Activated CD4-positive, alpha-beta T cell treated with anti-CD3 and anti-CD28 coated beads, Interleukin-2, amount 10 ng/mL, durations not matched to agents 7 days and 5 days (primary cell): Measurements from ENCODE around the gene AQP3. TPM values are rescaled to one million over a fixed set of nuclear protein-coding genes. Genes with fewer than 3 reads are reported as not detected.

ENCODE experiments used
- CTCF ChIA-PET: fragments of 350-600 bp; sonication (Branson Sonifier 250); formaldehyde crosslinking; loops from one replicate; lab custom pipeline; 2021; ENCODE audit warnings: antibody characterized with exemption; lab: Charles Lee
- POLR2A ChIA-PET: fragments of 350-600 bp; sonication (Branson Sonifier 250); formaldehyde crosslinking; loops from one replicate; lab custom pipeline; 2021; ENCODE audit warnings: antibody characterized with exemption; lab: Charles Lee
- DNase-seq: peaks from one replicate; pipeline ENCODE4 v3.0.0-alpha.2; 2020
- H3K27ac Mint-ChIP-seq: one replicate; pipeline ENCODE4 v1.8.0; 2021; ENCODE audit warnings: mild to moderate bottlenecking, moderate library complexity, mixed read lengths
- H3K27me3 Mint-ChIP-seq: one replicate; pipeline ENCODE4 v1.8.0; 2021; ENCODE audit warnings: mixed read lengths
- H3K36me3 Mint-ChIP-seq: one replicate; pipeline ENCODE4 v1.8.0; 2021; ENCODE audit warnings: low read depth, mixed read lengths
- H3K4me1 Mint-ChIP-seq: one replicate; pipeline ENCODE4 v1.8.0; 2021; ENCODE audit warnings: mixed read lengths
- H3K4me3 Mint-ChIP-seq: one replicate; pipeline ENCODE4 v1.8.0; 2021; ENCODE audit warnings: mild to moderate bottlenecking, moderate library complexity, mixed read lengths
- H3K9me3 Mint-ChIP-seq: one replicate; pipeline ENCODE4 v1.8.0; 2021; ENCODE audit warnings: mixed read lengths
- total RNA-seq, 2 experiments: library from RNA; stranded (reverse); gene quantifications; one replicate each; pipeline ENCODE4 v1.2.3, GENCODE V29; 2021

Gene AQP3
- total RNA-seq, 2 experiments from 2014 or later, result 190 to 194 TPM

GRCh38 chr9:33471361-33471760 lies 24.0 kb upstream of the AQP3 start:
- H3K4me3 Mint-ChIP-seq, result no peak overlapping the region
- no peaks in the 10 kb centered on the region for H3K9me3 Mint-ChIP-seq
- no peak for DNase-seq
- ChIA-PET POLR2A (no interaction called here), CTCF (interaction anchor here (1.3 to 3.3 kb wide), 3 partner anchors 9 to 24 kb away, joined by 3 to 23 read pairs (median 5); partner anchors contain the start of gene AQP3)
- H3K36me3 Mint-ChIP-seq, result peaks cover 34% of the 10 kb centered on the region
- H3K27me3 Mint-ChIP-seq, result no peaks in the 10 kb centered on the region
- peaks cover 27% of the 10 kb centered on the region for H3K4me1 Mint-ChIP-seq
- H3K27ac Mint-ChIP-seq, result no peak overlapping the region

DNA sequence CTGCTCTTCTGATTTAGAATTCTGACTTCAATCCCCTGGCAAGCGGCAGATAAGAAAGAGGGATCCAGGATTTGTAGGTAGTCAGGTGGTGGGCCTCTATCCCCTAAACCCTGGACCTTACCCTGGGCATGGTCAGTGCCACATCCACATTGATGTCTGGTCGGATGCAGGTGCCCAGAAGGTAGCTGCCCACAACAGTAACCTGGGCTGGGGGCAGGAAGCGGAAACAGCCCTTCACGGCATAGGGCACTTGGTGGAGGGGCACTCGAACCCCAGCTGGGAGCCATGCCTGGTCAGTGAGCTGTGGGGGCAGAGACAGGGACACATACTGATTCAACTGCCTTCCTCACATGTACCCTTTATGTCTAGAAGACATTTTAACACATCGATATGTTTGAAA lies 22.5 kb upstream of the AQP3 start:
- H3K9me3 Mint-ChIP-seq, result no peaks in the 10 kb centered on the region
- no peak for DNase-seq
- H3K36me3 Mint-ChIP-seq, result peaks cover 46% of the 10 kb centered on the region
- no peaks in the 10 kb centered on the region for H3K27me3 Mint-ChIP-seq
- H3K4me1 Mint-ChIP-seq, result peaks cover 25% of the 10 kb centered on the region
- H3K27ac Mint-ChIP-seq, result peak overlapping the region; percentile 19
- H3K4me3 Mint-ChIP-seq, result no peak overlapping the region
- ChIA-PET POLR2A (no interaction called here), CTCF (interaction anchor here (0.7 to 8.2 kb wide), 4 partner anchors 8 to 17 kb away, joined by 3 to 103 read pairs (median 4); no protein-coding TSS in a partner anchor)

- no peak overlapping the region for H3K27ac Mint-ChIP-seq
- POLR2A ChIA-PET, result no interaction called here
- no peak overlapping the region for H3K4me3 Mint-ChIP-seq
- H3K9me3 Mint-ChIP-seq, result no peaks in the 10 kb centered on the region
- no peak for DNase-seq
- no peaks in the 10 kb centered on the region for H3K27me3 Mint-ChIP-seq
- H3K4me1 Mint-ChIP-seq, result peaks cover 22% of the 10 kb centered on the region
- peaks cover 51% of the 10 kb centered on the region for H3K36me3 Mint-ChIP-seq
- CTCF ChIA-PET, result interaction anchor here (8.2 kb wide), 1 partner anchor 16 kb away, joined by 103 read pairs; no protein-coding TSS in a partner anchor
Measured at GRCh38 chr9:33468797-33469621, 21.6 kb upstream of the AQP3 start.

- POLR2A ChIA-PET, result no interaction called here
- Mint-ChIP-seq H3K27me3 (no peaks in the 10 kb centered on the region), H3K9me3 (no peaks in the 10 kb centered on the region), H3K4me1 (peaks cover 18% of the 10 kb centered on the region), H3K27ac (no peak overlapping the region), H3K4me3 (no peak overlapping the region), H3K36me3 (peaks cover 50% of the 10 kb centered on the region)
- CTCF ChIA-PET, result interaction anchor here (0.9 to 8.2 kb wide), 6 partner anchors 10 to 190 kb away, joined by 3 to 103 read pairs (median 16); no protein-coding TSS in a partner anchor
- no peak for DNase-seq
Measured at GRCh38 chr9:33468215-33468730, 20.9 kb upstream of the AQP3 start.

DNA sequence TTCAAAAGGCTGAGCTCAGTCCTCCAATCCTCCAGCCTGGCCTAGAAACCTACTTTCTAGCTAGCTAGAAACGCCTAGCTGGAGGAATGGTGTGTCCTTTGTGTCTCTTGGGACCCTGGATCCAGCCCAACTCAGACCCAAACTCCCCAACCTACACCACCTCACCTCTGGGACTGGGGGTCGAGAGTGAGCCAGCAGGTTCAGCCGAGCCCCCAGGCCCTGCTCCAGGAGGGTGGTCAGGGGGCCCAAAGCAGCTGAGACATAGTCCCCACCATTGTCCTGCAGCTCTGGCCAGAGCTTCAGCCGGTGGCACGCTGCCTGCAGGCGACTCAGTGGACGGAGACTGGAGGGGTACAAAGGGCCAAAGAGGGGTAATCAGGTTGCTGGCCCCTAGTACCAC lies 20.1 kb upstream of the AQP3 start:
- Mint-ChIP-seq H3K27me3 (no peaks in the 10 kb centered on the region), H3K4me1 (peaks cover 13% of the 10 kb centered on the region), H3K9me3 (no peaks in the 10 kb centered on the region), H3K27ac (no peak overlapping the region), H3K4me3 (no peak overlapping the region), H3K36me3 (peaks cover 55% of the 10 kb centered on the region)
- ChIA-PET CTCF (interaction anchor here (0.7 to 8.2 kb wide), 20 partner anchors 9 to 190 kb away, joined by 3 to 103 read pairs (median 6); partner anchors contain the start of genes AQP3, AQP7 and NFX1), POLR2A (no interaction called here)
- DNase-seq, result no peak

GRCh38 chr9:33466565-33467495 lies 19.4 kb upstream of the AQP3 start:
- peak; percentile 74 for DNase-seq
- Mint-ChIP-seq H3K27ac (peak overlapping the region; percentile 69), H3K4me3 (no peak overlapping the region), H3K9me3 (no peaks in the 10 kb centered on the region), H3K27me3 (no peaks in the 10 kb centered on the region), H3K4me1 (peaks cover 6% of the 10 kb centered on the region), H3K36me3 (peaks cover 61% of the 10 kb centered on the region)
- ChIA-PET CTCF (interaction anchor here (0.7 to 8.2 kb wide), 31 partner anchors 9 to 266 kb away, joined by 3 to 103 read pairs (median 5); partner anchors contain the start of genes ANKRD18B, AQP3, AQP7 and NFX1), POLR2A (interaction anchor here (0.5 to 1.2 kb wide), 2 partner anchors 34 to 177 kb away, joined by 3 to 5 read pairs; partner anchors contain the start of gene NFX1)

GRCh38 chr9:33465596-33466564 lies 18.5 kb upstream of the AQP3 start:
- Mint-ChIP-seq H3K36me3 (peaks cover 60% of the 10 kb centered on the region), H3K27me3 (no peaks in the 10 kb centered on the region), H3K4me1 (peaks cover 1% of the 10 kb centered on the region), H3K9me3 (no peaks in the 10 kb centered on the region), H3K4me3 (no peak overlapping the region), H3K27ac (peak overlapping the region; percentile 69)
- CTCF ChIA-PET, result interaction anchor here (0.5 to 8.2 kb wide), 29 partner anchors 7 to 1123 kb away, joined by 3 to 103 read pairs (median 5); partner anchors contain the start of genes ANKRD18B, AQP3, AQP7 and NFX1
- no peak for DNase-seq
- POLR2A ChIA-PET, result interaction anchor here (0.5 to 1.2 kb wide), 2 partner anchors 33 to 176 kb away, joined by 3 to 5 read pairs; partner anchors contain the start of gene NFX1

GRCh38 chr9:33465096-33465495 lies 17.7 kb upstream of the AQP3 start:
- Mint-ChIP-seq H3K36me3 (peaks cover 59% of the 10 kb centered on the region), H3K27ac (peak overlapping the region; percentile 13)
- POLR2A ChIA-PET, result no interaction called here

GRCh38 chr9:33464045-33464636 lies 16.7 kb upstream of the AQP3 start:
- DNase-seq, result no peak
- ChIA-PET CTCF (interaction anchor here (1.5 to 8.2 kb wide), 6 partner anchors 9 to 90 kb away, joined by 3 to 103 read pairs (median 17); partner anchors contain the start of genes AQP3 and NOL6), POLR2A (no interaction called here)
- Mint-ChIP-seq H3K4me3 (no peak overlapping the region), H3K27ac (no peak overlapping the region), H3K4me1 (peaks cover 6% of the 10 kb centered on the region), H3K36me3 (peaks cover 54% of the 10 kb centered on the region), H3K27me3 (no peaks in the 10 kb centered on the region), H3K9me3 (no peaks in the 10 kb centered on the region)

More at GRCh38 chr9:33465096-33465495, 17.7 kb upstream of the AQP3 start:
- no peak overlapping the region for H3K4me3 Mint-ChIP-seq
- H3K4me1 Mint-ChIP-seq, result peaks cover 1% of the 10 kb centered on the region
- DNase-seq, result no peak
- CTCF ChIA-PET, result interaction anchor here (0.5 to 8.2 kb wide), 9 partner anchors 8 to 1124 kb away, joined by 3 to 103 read pairs (median 10); partner anchors contain the start of genes AQP3 and NOL6
- H3K27me3 Mint-ChIP-seq, result no peaks in the 10 kb centered on the region
- no peaks in the 10 kb centered on the region for H3K9me3 Mint-ChIP-seq

DNA sequence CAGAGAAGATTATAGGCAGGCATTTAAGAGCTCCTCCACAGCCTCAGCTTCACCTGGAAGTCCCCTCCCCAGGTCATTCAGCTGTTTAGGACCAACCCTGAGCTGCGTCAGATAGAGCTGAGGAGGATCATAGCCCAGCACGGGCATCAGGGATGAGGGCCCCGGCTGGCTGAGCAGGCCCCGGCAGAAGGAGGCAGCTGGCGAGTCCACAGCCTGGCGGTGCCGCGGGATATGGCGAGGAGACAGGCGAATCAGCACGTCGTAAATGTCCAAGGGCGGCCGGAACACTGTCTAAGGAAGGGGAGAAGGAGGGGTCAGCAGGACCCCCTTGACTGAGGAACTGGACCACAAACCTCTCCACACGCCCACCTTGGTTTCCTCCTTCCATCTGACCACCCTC lies 15.8 kb upstream of the AQP3 start:
- Mint-ChIP-seq H3K4me1 (peaks cover 16% of the 10 kb centered on the region), H3K9me3 (no peaks in the 10 kb centered on the region), H3K36me3 (peaks cover 49% of the 10 kb centered on the region), H3K4me3 (no peak overlapping the region), H3K27me3 (no peaks in the 10 kb centered on the region), H3K27ac (no peak overlapping the region)
- ChIA-PET POLR2A (no interaction called here), CTCF (interaction anchor here (0.7 to 8.2 kb wide), 6 partner anchors 10 to 243 kb away, joined by 3 to 103 read pairs (median 7); partner anchors contain the start of gene NOL6)
- DNase-seq, result no peak
